ENCODE data around the gene ZNF771.
"Not testable (repeated sequence)": the region's sequence is repeated elsewhere in the genome, so short reads cannot be mapped to it uniquely, and the experiment has no call there.

Gene ZNF771

DNA sequence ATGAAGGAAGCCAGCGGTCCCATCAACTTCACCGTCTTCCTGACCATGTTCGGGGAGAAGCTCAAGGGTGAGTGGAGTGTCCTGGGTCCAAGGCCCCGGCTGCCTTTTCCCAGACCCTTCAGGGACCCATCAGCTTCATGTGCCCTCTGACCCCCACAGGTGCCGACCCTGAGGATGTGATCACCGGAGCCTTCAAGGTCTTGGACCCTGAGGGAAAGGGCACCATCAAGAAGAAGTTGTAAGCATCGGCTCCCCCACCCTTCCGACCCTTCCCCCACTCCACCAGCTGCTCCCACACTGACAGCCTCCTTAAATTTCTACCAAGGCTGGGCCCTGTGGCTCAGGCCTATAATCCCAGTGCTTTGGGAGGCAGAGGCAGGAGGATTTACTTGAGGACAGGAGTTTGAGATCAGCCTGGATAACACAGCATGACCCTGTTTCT lies 30.9 kb upstream of the ZNF771 start:
- DNase-seq: no peak

DNA sequence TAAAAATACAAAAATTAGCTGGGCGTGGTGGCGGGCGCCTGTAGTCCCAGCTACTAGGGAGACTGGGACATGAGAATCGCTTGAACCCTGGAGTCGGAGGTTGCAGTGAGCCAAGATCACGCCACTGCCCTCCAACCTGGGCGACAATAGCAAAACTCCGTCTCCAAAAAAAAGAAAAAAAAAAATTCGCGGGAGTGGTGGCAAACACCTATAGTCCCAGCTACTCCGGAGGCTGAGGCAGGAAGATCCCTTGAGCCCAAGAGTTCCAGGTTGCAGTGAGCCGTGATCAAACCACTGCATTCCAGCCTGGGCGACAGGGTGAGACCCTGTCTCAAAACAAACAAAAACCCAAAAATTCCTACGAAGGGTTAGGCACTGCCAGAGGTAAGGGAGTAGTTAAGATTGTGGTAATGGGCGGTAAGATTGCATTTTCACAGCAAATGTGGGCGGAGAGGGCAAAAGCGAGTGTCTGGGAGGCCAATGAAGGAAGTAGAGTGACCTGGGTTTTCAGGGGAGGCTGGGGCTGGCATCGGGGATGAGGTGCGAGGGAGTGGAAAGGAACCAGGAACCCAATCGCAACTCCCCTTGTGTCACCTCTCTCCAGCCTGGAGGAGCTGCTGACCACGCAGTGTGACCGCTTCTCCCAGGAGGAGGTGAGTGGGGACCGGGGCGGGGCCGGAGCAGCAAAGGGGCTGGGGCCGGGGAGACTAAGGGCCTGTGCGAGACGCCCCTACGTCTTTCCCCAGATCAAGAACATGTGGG lies 30.2 kb upstream of the ZNF771 start:
- no peak for DNase-seq

GRCh38 chr16:30377812-30378235 lies 29.6 kb upstream of the ZNF771 start:
- DNase-seq: peak; percentile 87

GRCh38 chr16:30378236-30379157 lies 28.9 kb upstream of the ZNF771 start:
- DNase-seq: peak; percentile 100

DNA sequence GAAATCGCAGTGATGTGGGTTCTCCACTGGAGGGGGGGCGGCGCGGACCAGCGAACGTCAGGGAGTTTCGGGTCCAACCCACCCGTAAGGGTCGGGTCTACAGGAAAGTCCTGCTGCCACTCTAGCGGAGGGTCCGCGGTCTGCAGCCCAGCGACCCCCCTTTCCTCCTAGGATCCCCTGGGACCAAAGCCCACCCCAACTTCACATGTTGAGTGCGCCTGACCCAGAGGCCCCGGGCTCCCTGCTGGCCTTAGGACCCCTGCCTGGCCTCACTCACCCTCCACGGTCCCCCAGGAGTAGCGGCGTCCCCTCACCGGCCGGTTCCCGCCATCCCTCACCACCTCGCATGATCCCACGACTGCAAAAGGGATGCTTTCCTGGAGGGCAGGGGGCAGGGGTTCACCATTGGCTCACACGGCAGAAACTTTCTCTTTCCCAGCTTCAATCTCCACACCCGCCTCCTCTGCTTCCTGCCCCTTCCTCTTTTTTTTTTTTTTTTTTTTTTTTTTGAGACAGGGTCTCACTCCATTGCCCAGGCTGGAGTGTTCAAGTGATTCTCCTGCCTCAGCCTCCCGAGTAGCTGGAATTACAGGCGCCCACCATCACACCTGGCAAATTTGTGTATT lies 28.1 kb upstream of the ZNF771 start:
- DNase-seq: no peak

DNA sequence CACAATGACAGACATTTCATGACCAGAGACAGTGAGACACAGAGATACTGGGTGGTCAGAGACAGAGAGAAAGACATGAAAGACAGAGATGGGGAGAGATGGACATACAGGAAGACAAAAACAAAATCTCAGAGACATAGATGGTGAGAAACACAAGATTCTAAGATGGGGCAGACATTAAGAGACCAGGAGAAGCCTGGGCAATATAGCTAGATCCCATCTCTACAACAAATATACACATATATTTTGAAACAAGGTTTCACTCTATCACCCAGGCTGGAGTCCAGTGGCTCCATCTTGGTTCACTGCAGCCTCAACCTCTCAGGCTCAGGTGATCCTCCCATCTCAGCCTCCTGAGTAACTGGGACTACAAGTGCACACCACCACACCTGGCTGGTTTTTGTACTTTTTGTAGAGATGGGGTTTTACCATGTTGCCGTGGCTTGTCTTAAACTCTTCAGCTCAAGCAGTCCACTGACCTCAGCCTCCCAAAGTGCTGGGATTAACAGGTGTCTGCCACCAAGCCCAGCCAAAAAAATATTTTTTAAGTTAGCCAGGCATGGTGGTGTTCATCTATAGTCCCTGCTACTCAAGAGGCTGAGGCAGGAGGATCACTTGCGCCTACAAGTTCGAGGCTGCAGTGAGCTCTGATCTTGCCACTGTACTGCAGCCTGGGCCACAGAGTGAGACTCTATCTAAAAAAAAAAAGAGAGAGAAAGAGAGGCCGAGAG lies 27.2 kb upstream of the ZNF771 start:
- no peak for DNase-seq

DNA sequence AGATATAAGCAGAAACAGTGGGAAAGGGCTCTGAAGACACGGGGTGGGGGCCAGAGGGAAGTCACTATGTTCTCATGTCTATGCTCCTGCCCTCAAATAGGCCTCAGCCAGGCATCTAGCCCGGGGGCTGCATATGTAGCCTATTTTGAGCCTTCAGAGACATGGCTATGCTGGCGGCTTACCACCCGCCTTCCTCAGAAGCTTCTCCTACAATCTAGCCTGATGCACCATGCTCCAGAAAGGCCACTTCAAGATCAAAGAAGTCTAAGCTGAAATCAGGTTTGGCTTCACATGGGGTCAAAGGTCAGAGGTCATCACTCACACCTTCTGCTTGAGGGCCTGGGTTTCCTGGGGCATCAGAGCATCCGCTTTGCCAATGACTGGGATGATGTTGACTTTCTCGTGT lies 26.6 kb upstream of the ZNF771 start:
- no peak for DNase-seq

GRCh38 chr16:30381291-30382041 lies 25.9 kb upstream of the ZNF771 start:
- peak; percentile 41 for DNase-seq

- DNase-seq: peak; percentile 82
Measured at GRCh38 chr16:30382111-30382881, 25.1 kb upstream of the ZNF771 start, which contains the start of gene SEPTIN1. Gene SEPTIN1 (minus strand): TSS chr16:30382561. CDS start chr16:30382542, 19 bp downstream.

DNA sequence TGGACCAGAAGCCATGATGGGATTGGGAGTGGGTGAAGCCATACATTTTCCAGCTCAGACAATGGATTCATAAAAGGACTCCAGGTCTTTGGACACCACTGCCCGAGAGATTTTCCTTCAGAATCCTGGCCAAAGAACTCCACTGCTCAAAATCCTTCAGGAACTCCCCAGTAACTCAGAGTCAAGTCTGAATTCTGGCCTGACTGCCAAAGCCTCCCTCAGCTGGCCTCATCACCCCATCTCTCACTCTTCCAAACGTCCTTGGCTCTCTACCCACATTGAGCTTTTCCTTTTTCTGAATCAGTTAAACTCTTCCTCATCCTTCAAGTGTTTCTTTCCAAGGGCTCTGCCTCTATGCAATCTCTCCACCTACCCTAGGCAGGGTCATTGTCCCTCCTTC lies 23.9 kb upstream of the ZNF771 start:
- no peak for DNase-seq

DNA sequence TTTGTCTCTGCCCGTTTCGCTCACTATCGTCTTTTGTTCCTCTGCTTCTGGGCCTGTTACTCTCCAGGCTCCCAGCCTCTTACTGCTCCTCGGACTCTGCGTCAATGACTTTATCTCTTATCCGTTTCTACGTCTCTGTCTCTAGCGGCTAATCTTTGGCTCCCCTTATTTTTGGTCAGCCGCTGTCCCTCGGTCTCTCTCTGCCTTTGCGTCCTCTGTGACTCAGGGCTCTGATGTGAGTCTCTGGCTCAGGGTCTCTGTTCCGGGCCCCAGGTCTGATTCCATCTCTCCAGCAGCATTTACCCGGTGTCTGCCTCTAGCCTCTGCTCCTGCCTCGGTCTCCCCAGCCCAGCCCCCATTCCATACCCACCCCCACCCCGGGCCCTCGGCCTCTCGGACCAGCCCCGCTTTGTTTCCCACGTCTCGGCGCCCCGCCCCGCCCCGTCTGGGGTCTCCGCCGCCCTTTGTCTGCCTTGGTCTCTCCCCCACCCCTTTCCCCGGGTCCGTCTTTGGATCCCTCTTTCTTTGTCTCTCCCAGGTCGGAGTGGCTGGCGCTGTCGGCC lies 12.7 kb upstream of the ZNF771 start:
- DNase-seq: no peak

DNA sequence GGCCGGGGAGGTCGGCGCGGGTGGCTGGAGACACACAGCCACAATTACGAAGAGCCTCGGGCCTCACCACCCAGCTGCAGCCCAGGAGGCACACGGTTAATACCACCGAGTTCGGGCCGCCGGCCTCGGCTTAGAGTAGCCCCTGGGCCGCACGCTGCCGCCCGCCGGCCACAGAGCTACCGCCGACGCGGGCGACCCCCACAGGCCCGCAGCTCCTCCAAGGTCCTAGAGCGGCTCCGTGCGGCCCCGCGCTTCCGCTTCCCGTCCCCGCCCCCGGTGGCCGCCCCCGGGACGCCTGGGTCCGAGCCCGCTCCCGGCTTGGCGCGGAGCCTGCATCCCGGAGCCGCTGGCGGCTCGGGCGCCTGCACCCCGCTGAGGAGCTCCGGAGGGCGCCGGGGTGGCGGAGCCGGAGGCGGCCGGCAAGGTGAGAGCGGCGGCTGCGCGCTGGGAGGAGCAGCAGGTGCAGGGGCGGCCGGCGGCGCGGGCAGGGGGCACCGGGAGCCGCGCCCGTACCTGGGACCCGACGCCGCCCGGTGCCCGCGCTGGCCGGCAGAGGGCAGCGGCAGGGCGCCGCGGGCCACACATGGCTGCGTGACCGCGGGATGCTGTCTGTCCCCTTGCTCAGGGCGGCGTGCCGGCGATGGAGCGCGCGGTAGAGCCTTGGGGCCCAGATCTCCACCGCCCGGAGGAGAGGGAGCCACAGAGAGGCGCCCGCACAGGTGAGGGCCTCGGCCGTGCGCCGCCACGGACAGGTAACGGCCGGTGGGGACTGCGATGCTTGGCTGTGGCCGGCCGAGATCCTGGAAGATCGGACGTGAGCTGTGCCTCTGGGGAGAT lies 12.0 kb upstream of the ZNF771 start, which contains the start of gene ZNF48:
ZNF48 (plus strand) TSS at position 266 of the 837 bp plus-strand sequence; CDS start at position 641, 375 bp downstream.
- peak; percentile 61 for DNase-seq

DNA sequence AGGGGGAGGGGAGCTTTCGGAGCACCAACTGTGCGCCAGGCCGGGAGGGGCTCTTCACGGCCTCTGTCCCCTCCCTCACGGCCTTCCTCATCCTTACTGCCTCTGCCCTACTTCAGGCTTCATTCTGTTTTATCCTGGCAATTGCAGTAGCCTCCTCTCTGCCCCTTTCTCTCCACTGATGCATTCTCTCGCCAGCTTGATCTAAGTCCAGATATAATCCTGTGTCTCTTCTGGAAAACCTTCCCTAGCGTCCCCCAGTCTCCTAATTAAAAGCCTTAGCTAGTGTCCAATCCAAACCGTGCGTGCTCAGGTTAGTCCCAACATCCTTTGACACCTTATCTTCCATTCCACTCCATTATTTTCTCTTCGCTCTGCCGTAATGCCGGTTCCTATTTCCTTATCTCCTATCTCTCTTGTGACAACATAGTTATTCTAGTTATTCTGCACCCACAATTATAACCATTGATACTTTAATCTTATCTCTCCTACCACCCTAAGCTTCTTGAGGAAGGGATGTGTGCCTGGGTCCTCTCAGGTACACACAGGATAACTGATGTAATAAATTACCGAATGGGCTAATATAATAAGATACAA lies 11.3 kb upstream of the ZNF771 start:
- DNase-seq: no peak

GRCh38 chr16:30396627-30397026 lies 10.8 kb upstream of the ZNF771 start:
- DNase-seq: not testable (repeated sequence)

DNA sequence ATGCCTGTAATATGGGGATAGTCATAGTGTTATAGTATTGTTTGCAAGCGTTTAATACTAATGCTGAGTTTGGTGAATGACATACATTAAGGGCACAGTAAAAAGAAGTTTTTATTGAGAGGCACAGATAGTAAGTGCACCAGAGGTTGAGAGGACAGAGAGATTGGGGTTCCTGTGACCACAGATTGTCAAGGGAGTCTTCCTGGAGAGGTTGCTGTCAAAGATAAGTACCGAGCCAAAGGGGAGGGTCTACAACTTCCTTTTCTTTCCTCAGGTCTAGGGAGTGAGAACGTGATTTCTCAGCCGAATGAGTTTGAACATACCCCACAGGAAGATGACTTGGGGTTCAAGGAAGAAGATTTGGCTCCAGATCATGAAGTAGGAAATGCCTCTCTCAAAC lies 10.3 kb upstream of the ZNF771 start:
- DNase-seq: no peak

GRCh38 chr16:30397776-30398660 lies 9.4 kb upstream of the ZNF771 start:
- DNase-seq: peak; percentile 15

GRCh38 chr16:30398661-30399434 lies 8.6 kb upstream of the ZNF771 start:
- no peak for DNase-seq

Measured in activated CD4-positive, alpha-beta T cell treated with anti-CD3 and anti-CD28 coated beads for 48 hours (primary cell).